ENCODE data around the gene KDM2A.

Gene KDM2A

DNA sequence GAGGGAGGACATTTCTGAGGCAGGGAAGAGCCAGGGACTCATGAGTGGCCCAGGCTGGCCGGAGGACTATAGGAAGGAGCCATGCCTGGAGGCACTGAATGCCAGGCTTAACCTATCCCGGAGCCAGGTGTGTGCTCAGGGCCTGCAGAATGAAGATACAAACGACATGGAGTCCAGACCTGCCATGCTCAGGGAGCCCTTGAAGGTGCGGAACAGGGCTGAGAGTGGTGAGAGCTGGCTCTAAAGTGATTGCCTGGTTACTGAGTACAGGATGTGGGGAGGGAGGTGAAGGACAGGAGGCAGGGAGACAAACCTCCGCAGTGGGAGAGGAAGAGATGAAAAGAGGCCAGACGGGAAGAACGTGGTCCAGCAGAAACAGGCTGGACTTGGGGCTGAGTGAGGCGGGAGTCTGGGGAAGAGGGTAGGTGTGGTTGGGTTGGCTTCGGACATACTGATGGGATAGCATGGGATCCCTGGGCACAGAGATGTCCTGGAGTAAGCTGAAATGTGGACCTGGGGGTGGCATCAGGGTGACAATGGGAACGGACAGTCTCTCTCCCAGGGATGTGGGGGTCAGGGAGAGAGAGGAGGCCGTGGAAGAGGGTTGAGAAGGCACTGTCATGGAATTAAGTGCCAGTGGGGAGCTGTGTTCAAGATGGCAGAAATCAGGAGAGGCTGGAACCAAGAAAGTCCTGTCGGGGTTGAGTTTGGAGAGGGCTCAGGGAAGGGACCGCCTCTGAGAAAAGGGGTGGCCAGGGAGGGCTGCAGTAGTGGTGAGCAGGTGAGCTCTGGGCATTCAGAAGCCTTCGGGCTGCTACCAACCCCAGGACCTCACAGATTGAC lies 168.5 kb downstream of the KDM2A start:
- DNase-seq: no peak

DNA sequence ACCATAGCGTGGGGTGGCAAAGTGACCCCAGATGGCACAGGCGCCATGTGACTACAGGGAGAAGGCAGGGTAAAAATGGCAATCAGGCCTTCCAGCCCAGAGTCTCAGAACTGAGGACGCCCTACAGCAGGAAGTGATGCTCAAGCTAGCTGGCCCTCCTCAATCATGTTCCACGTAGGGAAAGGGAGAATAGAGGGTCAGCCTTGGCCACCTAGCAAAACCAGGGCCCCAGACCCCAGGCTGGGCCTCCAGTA lies 169.1 kb downstream of the KDM2A start:
- no peak for DNase-seq

DNA sequence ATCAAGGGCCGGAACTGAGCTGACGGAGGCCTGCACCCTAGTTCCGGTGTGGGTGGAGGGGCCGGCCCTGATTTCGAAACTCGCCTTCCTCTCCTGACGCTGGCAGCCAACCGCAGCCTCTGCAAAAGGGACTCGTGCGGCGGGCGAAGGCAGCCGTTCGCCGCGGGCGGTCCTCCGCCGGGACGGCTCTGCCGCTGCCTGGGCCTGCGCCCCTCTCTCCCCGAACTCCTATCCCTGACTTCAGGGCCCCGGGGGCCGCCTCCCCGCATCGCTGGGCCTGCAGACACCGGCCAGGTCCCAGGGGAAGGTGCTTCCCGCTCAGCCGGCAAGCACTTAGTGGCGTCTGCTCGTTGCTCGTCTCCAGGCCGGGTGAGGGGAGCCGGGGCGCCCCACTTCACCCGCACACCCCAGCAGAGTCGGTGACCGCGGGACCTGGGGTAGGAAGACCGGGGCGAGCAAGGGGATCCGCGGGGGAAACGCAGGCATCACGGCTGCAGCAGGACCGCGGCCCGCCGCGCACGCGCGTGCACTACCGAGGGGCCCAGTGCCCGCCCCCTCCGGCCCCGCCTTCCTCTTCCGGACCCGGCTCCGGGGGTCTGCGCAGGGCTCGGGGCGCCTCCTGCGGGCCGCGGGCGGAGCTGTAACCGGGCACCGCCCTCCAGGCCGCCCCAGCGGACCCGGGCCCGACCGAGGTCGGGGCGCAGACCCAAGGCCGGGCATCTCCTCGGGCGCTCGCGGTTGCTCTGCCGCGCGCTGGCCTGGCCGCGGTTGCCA lies 169.6 kb downstream of the KDM2A start:
- peak; percentile 87 for DNase-seq

DNA sequence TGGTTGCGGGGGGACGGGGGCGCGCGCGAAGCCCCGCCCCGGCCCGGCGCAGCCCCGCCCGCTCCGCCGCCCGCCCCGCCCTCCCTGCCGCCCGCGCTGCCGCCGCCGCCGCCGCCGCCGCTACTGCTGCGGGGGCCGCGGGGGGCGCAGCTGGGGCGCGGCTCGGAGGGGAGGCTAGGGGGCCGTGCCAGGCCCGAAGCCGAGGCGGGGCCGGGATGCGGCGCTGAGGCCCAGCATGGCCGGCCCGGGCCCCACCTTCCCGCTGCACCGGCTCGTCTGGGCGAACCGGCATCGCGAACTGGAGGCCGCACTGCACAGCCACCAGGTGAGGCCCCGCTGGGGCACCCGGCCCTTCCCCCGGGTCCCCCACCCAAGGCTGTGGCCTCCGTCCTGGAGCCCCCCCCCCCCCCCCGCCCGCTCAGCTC lies 170.2 kb downstream of the KDM2A start, which contains the start of gene ANKRD13D:
Gene ANKRD13D (plus strand): TSS at position 78 of the 425 bp plus-strand sequence. CDS start 158 bp downstream, at position 236.
- no peak for DNase-seq

DNA sequence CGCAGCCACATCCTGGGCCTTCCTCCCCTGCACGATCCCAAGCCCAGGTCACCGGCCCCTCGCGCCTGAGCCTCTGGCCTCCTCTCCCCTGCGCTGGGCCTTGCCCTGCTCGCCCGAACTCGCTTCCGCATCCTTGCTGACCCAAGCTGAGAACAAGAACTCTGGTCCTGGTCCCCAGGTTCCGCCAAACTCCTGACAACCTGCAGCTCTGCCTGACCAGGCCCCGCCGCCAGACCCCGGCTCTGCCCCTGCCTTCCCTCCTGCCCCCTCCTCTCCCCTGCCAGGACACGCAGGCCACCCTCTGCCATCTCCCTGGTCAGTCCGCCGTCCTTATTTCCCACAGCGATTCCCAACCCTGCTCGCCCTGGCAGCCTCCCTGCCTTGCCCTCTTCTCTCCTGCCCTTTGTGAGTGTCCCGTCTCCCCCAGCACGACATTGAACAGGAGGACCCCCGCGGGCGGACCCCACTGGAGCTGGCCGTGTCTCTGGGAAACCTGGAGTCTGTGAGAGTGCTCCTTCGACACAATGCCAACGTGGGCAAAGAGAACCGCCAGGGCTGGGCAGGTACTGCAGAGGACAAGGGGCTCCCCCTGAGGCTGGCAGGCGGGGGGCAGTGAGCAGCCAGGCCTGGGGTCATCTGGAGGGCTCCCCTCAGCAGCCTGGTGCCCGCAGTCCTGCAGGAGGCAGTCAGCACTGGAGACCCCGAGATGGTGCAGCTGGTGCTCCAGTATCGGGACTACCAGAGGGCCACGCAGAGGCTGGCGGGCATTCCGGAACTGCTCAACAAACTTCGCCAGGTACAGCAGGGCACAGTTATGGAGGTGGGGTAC lies 170.8 kb downstream of the KDM2A start:
- DNase-seq: no peak

DNA sequence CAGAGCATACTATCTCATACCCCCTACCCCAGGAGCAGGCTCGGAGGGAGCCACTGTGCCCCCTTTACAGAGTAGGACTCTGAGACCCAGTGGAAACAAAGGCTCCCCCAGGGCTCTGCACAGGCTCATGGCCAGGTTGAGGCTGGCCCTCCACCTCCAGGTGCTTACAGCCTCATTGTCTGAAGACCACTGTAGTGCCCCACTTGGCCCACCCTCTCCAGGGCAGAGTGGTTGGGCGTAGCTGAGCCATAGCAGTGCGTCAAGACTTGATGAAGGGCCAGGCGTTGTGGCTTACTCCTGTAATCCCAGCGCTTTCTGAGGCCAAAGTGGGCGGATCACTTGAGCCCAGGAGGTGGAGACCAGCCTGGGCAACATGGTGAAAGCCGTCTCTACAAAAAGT lies 171.7 kb downstream of the KDM2A start:
- DNase-seq: no peak

DNA sequence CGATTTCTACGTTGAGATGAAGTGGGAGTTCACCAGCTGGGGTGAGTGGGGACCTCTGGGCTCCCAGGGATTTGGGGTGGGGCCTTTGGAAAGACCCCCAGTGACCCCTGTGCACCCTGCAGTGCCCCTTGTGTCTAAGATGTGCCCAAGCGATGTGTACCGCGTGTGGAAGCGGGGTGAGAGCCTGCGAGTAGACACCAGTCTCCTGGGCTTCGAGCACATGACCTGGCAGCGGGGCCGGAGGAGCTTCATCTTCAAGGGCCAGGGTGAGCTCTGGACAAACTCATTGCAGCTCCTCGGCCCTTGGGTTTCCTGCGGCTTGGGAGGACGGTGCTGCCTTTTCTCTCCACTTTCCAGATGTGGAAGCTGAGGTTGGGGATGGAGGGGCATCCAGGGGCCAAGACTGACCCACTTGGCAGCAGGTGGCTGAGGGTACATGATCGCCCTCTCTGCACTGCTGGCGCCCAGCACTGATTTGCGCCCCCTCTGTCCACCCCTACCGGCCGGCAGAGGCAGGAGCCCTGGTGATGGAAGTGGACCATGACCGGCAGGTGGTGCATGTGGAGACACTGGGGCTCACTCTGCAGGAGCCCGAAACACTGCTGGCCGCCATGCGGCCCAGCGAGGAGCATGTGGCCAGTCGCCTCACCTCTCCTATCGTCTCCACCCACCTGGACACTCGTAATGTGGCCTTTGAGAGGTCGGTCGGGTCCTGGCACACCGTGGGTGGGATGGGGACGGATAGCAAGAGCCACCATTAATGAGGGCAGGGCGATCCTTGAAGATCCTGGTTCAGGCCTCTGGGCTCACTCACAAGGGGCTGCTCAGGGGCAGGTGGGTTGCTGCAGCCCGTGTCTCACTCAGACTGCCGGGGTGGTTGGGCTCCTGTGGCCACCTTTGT lies 172.7 kb downstream of the KDM2A start:
- no peak for DNase-seq

DNA sequence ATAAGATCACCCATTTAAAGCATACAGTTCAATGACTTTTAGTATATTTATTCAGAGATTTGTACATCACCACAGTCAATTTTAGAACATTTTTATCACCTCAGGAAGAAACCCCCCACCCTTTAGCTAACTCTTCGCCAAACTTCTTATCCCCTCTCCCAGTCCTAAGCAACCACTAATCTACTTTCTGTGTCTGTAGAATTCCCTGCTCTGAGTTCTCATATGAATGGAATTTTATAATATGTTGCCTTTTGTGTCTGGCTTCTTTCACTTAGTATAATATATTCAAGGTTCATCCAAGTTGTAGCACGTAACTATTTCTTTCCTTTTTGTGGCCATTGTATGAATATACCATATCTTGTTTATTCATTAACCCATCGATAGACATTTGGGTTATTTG lies 173.6 kb downstream of the KDM2A start:
- DNase-seq: no peak

DNA sequence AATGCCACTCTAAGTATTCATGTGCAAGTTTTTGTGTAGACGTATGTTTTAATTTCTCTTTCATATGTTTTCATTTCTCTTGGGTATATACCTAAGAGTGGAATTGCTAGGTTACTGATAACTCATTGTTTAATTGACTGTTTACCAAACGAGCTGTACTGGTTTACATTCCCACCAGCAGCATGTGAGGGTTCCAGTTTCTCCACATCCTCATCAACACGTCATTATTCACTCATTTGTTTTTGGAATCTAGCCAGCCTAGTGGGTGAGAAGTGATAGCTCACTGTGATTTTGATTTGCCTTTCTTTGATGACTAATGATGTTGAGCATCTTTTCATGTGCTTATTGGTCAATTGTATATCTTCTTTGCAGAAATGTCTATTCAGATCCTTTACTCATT lies 174.0 kb downstream of the KDM2A start:
- peak; percentile 17 for DNase-seq

DNA sequence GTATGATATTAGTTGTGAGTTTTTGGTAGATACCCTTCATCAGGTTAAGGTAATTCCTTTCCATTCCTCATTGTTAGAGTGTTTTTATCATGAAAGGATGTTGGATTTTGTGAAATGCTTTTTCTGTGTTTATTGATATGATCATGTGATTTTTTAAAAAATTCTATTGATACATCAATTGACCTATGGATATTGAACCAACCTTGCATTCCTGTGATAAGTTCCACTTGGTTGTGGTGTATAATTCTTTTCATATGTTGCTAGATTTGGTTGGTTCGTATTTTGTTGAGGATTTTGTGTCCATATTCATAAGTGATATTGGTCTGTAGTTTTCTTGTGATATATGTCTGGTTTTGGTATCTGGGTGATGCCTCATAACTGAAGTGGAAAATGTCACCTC lies 176.8 kb downstream of the KDM2A start:
- DNase-seq: no peak

DNA sequence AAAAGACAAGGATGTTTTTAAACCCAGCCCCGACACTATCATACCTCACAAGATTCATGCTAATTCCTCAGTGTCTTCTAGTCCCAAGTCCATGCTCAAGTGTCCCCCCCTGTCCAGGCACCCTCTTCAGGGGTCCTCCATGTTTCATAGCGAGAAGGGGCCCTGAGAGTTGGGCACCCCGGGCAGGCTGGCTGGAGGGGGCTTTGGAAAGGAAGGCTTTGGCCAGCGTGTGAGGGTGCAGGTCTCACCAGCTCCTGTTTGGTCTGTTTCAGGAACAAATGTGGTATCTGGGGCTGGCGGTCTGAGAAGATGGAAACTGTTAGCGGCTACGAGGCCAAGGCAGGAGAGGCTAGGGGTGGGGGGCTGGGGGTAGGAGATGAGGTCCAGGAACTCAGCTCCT lies 179.7 kb downstream of the KDM2A start:
- no peak for DNase-seq

DNA sequence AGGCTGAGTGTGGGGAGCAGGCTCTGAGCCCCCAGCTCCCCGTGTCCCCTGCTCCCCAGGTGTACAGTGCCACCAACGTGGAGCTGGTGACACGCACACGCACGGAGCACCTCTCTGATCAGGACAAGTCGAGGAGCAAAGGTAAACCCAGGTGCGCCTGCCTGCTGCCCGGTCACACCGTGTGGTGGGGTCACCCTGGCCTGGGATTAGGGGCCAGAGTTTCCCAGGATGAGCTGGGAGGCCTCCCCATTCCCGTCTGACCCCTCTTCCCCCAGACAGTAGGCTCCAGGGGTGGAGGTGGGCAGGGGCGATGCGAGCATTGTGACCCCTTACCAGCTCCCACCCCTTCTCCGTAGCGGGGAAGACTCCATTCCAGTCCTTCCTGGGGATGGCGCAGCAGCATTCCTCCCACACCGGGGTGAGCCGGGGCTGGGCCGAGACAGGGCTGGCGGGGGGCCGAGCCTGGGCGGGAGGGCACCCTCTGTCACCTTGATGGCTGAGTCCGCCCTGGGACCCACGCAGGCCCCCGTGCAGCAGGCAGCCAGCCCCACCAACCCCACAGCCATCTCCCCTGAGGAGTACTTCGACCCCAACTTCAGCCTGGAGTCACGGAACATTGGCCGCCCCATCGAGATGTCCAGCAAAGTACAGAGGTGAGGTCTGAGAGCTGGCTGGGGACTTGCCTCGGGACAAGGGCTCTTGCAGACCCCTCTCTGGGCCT lies 180.6 kb downstream of the KDM2A start:
- DNase-seq: no peak

DNA sequence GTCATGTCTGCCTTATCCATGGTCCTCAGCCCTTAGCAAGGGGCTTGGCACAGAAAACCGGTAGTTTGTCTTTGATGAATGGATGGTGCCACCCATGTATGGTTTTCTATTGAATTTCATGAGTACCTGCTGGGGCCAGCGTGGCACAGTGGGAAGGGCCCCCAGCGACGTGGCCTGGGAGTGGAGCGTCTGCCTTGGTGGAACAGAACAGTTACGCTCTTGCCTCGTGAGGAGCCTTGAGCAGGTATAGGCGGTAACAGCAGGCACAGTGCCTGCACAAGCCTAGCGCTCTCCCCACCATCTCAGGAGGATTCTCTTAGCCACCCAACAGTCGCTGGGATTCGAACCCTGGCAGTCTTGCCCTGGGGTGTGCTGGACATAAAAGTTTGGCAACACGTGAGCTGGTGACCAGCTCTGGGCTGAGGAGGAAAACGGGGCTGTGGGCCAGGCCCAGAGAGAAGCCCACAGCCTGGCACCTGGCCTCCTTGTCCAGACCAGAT lies 181.2 kb downstream of the KDM2A start:
- no peak for DNase-seq

DNA sequence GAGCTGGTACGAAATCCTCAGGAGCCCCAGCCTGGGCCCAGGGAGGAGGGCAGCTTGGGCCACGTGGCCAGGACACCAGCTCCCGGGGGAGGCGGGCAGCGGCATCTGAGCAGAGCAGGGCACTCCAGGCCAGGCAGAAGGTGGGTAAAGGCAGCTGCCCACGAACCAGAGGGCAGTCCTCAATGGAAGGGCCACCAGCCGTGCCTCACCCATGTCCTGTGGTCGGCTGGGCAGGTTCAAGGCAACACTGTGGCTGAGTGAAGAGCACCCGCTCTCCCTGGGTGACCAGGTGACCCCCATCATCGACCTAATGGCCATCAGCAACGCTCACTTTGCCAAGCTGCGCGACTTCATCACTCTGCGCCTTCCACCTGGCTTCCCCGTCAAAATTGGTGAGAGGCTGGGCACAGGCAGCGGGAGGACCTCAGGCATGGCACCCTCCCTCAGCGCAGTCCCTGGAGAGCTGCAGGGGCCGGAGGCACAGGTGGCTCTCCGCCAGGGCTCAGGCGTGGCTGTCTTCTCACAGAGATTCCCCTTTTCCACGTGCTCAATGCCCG lies 181.8 kb downstream of the KDM2A start:
- DNase-seq: no peak

DNA sequence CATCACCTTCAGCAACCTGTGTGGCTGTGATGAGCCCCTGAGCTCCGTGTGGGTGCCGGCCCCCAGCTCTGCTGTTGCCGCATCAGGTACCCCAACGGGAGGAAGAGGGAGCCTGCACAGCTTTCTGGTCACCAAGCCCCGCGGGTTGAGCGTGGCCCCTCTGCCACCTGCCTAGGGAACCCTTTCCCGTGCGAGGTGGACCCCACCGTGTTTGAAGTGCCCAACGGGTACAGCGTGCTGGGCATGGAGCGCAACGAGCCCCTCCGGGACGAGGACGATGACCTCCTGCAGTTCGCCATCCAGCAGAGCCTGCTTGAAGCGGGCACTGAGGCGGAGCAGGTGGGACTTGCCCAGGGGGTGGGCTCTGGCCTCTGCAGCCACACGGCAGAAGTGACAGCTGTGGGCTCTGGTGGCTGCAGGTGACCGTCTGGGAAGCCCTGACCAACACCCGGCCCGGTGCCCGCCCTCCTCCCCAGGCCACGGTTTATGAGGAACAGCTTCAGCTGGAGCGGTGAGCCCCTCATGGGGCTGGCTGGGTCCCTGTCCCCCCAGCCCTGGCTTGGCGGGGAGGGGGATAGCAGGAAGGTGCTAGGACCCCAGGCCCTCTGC lies 182.4 kb downstream of the KDM2A start:
- DNase-seq: no peak

DNA sequence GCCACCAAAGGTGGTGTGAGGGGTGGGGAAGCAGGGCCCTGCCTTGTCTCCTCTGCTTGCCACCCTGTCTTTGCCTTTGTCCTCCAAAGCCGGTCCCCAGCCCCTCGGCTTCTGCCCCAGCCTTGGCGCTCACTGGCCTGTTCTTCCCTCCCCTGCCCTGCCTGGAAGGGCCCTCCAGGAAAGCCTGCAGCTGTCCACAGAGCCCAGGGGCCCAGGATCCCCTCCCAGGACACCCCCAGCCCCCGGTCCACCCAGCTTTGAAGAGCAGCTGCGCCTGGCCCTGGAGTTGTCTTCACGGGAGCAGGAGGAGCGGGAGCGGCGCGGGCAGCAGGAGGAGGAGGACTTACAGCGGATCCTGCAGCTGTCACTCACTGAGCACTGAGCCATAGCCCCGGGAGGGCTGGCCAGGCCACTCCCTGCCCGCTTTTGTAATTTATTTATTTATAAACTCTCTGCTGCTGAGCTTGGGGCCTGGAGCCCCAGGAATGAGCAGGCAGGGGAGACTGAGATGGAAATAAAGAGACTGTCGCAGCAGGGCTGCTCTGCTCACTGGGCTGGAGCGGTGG lies 183.0 kb downstream of the KDM2A start:
- DNase-seq: peak; percentile 69

DNA sequence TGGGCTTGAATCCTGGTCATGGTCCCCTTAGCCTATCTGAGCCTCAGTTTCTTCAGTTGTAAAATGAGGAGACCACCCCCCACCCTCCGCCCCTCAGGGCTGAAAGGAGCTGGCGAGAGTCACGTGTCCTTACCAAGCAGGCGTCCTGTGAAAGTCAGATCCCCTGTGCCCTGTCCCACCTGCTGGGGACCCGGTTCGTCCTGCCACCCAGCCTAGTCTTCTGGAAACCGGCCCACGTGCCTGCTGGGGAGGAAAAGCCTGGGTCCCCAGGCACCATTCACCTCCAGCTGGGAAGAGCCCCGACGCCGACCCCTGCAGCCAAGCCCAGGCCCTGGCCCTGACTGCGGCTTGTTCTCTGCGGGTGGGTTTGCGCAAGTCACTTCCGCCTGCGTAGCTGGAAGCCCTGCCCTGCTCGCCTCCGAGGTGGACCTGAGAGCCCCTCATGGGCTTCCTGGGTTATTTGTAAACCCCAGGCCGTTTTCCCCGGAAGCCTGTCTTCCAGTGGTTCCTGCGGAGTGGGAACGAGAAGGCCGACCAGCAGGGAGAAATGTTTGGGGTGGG lies 183.6 kb downstream of the KDM2A start:
- peak; percentile 40 for DNase-seq

DNA sequence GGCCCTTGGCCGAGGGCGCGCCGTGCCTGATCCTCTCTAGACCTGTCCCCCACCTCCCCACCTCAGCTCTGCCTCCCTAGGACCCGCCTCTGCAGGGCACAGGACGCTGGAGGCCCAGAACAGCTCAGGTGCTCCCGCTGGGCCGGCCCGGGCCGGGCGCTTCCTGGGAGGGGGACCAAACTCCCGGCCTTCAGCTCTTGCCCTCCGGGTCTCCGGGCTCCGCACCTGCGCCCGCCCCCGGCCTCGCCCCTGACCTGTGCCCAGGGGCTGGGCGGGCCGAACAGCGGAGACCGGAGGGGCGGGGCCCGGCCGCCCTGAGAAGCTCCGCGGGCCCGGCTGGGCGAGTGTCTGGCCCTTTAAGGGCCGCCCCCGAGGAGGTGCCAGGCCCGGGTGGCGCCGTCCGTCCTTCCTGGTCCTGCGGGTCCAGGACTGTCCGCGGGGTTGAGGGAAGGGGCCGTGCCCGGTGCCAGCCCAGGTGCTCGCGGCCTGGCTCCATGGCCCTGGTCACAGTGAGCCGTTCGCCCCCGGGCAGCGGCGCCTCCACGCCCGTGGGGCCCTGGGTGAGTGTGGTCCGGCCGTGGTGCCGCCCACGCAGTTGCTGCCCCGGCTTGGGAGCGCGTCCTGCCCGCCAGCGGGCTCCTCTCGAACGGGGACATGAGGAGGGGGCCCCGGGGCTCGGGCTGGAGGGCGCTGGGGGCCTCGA lies 184.2 kb downstream of the KDM2A start, which contains the start of gene SSH3:
Gene SSH3 (plus strand): TSS at position 399 of the 703 bp plus-strand sequence. CDS start 96 bp downstream, at position 495.
- peak; percentile 19 for DNase-seq

DNA sequence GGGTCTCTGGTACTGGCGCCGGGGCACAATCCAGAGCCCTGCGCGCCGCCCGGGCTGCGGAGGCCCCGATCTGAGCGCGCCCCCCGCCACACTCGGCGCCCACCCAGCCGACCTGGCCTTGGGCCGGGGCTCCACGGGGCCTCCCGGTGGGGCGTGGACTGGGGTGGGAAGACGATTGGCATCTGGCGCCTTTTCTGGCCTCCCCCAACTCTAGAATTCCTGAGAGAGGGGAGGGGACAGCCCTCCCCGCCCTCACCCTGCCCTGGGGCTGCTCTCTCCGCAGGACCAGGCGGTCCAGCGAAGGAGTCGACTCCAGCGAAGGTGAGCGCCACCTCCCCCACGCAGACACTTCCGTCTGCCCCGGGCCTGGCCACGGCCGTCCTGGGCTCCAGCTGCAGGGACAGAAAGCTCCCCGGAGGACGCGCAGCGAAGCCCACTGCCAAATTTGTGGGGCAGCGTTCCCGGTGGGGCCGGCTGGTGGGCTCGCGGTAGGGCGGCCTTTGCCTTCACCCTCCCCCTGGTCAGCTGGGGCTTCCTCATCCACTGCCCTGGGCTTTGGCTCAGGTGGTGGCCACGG lies 184.9 kb downstream of the KDM2A start:
- no peak for DNase-seq

Measured in NCI-H2171 treated with DMSO at 0.1 percent for 48 hours (cell line).